Lower leg skin (tissue), 4 donors: Measurements from ENCODE around the gene ERG28. TPM values are rescaled to one million over a fixed set of nuclear protein-coding genes. Genes with fewer than 3 reads are reported as not detected.

Source experiments
- DNase-seq, 2 donors: peaks; one replicate each; pipeline ENCODE4 v3.0.0-alpha.2; 2019; ENCODE audit warnings: low spot score in 2 of 2
- H3K4me3 ChIP-seq: fragments of 200-600 bp; sonication (generic); 2 replicates; pipeline ENCODE4 v1.5.1; 2017; ENCODE audit warnings: mild to moderate bottlenecking, low read depth; ENCODE audit not compliant: poor library complexity, severe bottlenecking
- POLR2A ChIP-seq, 2 donors: fragments of 450-650 bp; IDR thresholded peaks; one replicate each; pipeline ENCODE4 v1.6.1; 2016 to 2017; ENCODE audit warnings: antibody characterized with exemption in 2 of 2, mild to moderate bottlenecking in 1 of 2, moderate library complexity in 1 of 2
- WGBS, 2 donors: methylation state at CpG; one replicate each; pipeline ENCODE4 v1.1.5; 2018; 5-methylcytosine and 5-hydroxymethylcytosine counted together
- intact Hi-C: fragments of 100-400 bp; cut with DNase I; formaldehyde crosslinking; loops from one replicate; pipeline ENCODE4 v1.15.0; 2023; ENCODE audit warnings: low total_unique reads
- total RNA-seq, 4 donors: library from RNA; depleted of rRNA; stranded (reverse); fragments of >200 nt; gene quantifications; one replicate each; pipeline ENCODE4 v1.1.0, GENCODE V29; 2016
- TF ChIP-seq, protein P1 (sequence below), 3 donors: fragments of 450-650 bp; IDR thresholded peaks; one replicate each; pipeline ENCODE4 v1.5.1; 2016; ENCODE audit warnings: antibody characterized with exemption in 3 of 3, mild to moderate bottlenecking in 3 of 3, moderate library complexity in 2 of 3

ERG28 gene
- total RNA-seq, 4 donors from 2014 or later: 11.7 to 14.2 (median 12.2) TPM

DNA sequence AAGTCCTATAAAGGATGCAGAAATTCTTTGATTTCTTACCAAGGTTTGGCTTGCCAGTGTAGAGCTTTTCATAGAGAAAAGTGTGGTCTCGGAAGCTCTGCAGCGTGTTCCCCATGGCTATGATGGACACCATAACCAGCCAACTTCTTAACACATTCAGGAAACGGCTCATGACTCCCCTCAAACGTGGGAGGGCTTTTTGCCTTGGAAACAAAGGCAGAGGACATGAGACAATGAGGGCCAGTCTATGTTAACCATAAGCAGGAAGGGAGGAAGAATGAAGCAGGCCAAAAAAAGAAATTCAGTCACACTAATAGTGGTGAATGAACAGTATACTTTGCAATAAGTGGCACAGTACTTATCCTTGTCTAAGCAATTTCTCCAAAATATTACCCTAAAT lies 3.3 kb downstream of the ERG28 start:
- TF ChIP-seq POLR2A (IDR thresholded peaks at IDR 0.05): no peak
- TF ChIP-seq, protein P1, sequence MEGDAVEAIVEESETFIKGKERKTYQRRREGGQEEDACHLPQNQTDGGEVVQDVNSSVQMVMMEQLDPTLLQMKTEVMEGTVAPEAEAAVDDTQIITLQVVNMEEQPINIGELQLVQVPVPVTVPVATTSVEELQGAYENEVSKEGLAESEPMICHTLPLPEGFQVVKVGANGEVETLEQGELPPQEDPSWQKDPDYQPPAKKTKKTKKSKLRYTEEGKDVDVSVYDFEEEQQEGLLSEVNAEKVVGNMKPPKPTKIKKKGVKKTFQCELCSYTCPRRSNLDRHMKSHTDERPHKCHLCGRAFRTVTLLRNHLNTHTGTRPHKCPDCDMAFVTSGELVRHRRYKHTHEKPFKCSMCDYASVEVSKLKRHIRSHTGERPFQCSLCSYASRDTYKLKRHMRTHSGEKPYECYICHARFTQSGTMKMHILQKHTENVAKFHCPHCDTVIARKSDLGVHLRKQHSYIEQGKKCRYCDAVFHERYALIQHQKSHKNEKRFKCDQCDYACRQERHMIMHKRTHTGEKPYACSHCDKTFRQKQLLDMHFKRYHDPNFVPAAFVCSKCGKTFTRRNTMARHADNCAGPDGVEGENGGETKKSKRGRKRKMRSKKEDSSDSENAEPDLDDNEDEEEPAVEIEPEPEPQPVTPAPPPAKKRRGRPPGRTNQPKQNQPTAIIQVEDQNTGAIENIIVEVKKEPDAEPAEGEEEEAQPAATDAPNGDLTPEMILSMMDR (IDR thresholded peaks at IDR 0.05): no peak
- WGBS, 2 donors: 70 to 81% methylated on average over 4 of the region's 4 CpGs
- intact Hi-C loops: loop anchor here (2.0 kb wide), 1 partner anchor 79 kb away; the partner anchor contains the start of gene FLVCR2
- no peak for DNase-seq
- no peak overlapping the region for H3K4me3 ChIP-seq

DNA sequence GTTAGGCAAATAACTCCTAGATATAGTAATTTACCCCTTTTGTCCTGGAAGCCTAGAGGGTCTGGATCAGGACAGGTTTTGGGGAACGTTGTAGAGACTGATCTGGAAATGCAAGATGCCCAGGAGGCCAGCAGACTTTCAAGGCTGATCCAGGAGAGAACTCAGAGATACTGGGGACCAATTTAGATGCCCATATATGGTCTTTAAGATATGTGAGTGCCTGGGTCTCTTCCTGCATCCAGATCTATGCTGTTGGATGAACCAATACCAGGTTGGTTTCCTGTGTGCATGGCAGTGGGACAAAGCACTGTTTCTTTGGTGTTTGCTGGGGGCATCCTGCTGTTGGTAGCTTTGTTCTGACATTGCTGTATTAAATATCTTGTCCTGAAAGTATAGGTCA lies 5.4 kb downstream of the ERG28 start:
- TF ChIP-seq POLR2A (IDR thresholded peaks at IDR 0.05): no peak
- TF ChIP-seq, protein P1 (IDR thresholded peaks at IDR 0.05): no peak
- intact Hi-C loops: no loop called here
- no peak for DNase-seq
- 0% methylated on average over 1 of the region's 1 CpG for WGBS, 2 donors
- H3K4me3 ChIP-seq: no peak overlapping the region

DNA sequence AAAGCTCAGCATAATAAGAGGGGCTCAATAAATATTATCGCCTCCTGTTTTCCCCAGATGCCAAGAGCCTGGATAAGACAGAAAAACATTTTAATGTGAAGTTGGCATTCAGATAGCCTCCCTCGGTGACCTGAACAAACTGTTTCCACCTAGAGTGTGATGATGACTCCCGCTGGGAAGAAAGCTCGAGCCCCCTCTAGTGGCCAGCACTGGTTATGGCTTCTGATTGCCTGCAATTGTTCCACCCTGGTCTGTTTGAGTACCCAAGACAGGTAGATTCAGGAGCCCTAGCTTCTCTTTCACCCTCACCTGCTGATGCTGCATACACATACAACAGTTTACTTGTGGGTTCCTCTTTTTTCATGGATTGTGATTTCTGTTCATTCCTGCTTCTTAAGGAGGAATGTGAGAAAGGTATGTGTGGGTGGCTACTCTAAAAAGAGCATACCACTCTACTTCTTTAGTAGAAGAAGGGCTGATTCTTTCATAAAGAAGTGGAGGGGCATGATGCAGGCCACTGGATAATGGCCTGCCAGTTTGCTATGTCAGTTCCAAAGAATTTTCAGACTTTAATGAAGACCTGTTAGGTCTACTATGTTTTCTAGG lies 6.4 kb downstream of the ERG28 start:
- DNase-seq: peak; percentile 77 to 96
- WGBS, 2 donors: 4 to 12% methylated on average over 4 of the region's 4 CpGs
- TF ChIP-seq POLR2A (IDR thresholded peaks at IDR 0.05): no peak
- TF ChIP-seq, protein P1 (IDR thresholded peaks at IDR 0.05): peak in 1 of 3 donors; percentile 87
- intact Hi-C loops: no loop called here
- H3K4me3 ChIP-seq: no peak overlapping the region

DNA sequence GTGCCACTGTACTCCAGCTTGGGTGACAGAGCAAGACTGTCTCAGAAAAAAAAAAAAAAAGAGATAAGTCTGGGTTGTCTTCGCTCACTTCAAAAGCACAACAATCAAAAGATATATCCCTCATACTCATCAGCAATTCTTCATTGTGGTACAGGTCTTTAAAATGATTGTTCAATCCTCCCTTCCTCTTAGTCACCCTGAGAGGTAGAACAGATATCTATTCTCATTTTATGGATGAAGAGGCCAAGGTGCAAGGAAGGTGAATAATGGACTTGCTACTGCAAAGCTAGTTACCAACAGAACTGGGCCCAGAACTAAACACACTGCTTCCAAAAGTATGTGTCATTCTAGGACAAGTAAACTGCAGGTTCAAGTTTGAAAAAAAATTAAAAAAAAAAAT lies 7.1 kb downstream of the ERG28 start:
- DNase-seq: no peak
- intact Hi-C loops: no loop called here
- 86 to 97% methylated on average over 1 of the region's 1 CpG for WGBS, 2 donors
- H3K4me3 ChIP-seq: no peak overlapping the region
- no peak for TF ChIP-seq POLR2A (IDR thresholded peaks at IDR 0.05)
- TF ChIP-seq, protein P1 (IDR thresholded peaks at IDR 0.05): no peak

DNA sequence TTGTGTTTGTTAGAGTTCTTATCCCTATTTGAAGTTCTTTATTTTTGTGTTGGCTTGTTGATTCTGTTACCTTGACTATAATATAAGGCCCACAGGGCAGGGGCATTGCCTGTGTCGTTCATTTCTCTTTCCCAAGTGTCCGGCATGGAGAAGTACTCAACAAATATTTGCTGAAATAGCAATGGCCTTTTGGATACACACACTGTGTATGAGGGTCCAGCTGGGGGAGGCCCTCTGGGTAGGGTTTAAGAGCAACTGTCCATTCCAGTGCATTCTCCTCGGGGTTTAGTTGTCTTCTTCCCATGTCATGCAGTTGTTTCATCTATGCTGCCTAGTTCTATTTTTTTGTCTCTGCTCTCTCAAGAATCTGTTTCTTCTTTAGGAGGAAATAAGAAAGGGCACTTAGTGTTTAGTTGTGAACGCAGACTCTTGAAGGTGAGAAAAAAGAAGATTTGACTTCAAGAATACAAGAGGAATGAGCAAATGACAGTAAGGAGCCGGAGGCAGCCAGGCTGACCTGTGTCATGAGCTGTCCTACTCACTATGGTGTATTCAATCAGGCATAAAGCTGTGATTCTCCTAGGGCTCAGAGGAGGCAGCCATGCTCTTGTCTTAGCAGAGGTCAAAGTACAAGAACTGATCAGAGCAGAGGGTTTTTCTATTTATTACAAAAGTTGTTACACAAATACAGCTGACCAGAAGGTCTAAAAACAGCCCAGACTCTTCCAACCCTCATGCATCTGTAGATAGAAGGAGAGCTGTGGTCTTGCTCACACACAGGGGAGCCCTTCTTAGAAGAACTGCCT lies 10.2 kb downstream of the ERG28 start:
- no peak overlapping the region for H3K4me3 ChIP-seq
- TF ChIP-seq, protein P1 (IDR thresholded peaks at IDR 0.05): no peak
- no peak for TF ChIP-seq POLR2A (IDR thresholded peaks at IDR 0.05)
- 94 to 96% methylated on average over 5 of the region's 5 CpGs for WGBS, 2 donors
- intact Hi-C loops: no loop called here
- no peak for DNase-seq
